ENCODE measurements around the gene POLD4.

POLD4 gene

DNA sequence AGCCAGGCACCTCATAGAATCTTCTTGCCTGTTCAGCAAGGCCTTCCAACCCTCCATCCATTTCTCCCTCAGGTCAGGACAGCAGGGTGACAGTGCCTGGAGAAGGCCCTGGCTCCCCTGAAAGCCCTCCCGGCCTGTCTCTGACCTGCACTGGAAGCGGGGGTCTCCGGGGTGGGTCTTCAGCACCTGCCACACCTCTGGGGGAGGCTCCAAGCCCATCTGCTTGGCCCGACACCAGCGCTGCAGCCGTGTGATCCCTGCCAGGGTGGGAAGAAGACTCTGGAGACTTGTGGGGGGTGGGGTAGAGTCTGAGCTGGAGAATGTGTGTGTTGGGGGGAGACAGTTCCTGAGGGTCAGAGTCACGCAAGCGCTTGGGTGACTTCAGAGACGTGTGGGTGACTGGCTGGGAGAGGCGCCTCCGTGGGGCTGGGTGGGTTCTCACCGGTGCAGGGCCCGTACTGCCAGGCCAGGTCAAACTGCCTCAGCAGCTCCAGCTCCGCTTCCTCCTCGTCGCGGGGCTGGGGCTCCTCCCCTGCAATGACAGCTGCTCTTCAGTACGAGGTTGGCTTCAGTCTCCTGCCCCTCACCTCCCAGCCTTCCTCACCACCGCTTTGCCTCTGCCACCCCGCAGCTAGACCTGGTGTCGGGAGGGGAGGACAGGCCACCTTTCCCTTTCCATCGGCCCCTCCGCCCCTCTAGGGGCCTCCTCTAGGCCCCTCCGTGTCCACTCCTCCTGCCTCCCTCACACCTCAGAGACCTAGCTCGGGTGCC is 615 bp downstream of the POLD4 start:
- H3K9me3 ChIP-seq (ENCODE audit: insufficient read depth, low read length, severe bottlenecking) = no peaks in the 10 kb centered on the region
- ATAC-seq (ENCODE audit: insufficient read depth, low read depth) = peak; percentile 41
- H3K4me1 ChIP-seq (ENCODE audit: insufficient read depth, low read length) = peaks cover 38% of the 10 kb centered on the region
- peak overlapping the region; percentile 75 for H2AFZ ChIP-seq (ENCODE audit: low read depth, low read length)
- TF ChIP-seq EZH2 (IDR thresholded peaks at IDR 0.05; ENCODE audit: borderline replicate concordance, low read depth, low read length, severe bottlenecking) = no peak
- TF ChIP-seq, protein P1, sequence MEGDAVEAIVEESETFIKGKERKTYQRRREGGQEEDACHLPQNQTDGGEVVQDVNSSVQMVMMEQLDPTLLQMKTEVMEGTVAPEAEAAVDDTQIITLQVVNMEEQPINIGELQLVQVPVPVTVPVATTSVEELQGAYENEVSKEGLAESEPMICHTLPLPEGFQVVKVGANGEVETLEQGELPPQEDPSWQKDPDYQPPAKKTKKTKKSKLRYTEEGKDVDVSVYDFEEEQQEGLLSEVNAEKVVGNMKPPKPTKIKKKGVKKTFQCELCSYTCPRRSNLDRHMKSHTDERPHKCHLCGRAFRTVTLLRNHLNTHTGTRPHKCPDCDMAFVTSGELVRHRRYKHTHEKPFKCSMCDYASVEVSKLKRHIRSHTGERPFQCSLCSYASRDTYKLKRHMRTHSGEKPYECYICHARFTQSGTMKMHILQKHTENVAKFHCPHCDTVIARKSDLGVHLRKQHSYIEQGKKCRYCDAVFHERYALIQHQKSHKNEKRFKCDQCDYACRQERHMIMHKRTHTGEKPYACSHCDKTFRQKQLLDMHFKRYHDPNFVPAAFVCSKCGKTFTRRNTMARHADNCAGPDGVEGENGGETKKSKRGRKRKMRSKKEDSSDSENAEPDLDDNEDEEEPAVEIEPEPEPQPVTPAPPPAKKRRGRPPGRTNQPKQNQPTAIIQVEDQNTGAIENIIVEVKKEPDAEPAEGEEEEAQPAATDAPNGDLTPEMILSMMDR (IDR thresholded peaks at IDR 0.05; ENCODE audit: borderline replicate concordance, extremely low read depth, low read length, poor library complexity, severe bottlenecking) = no peak
- no peaks in the 10 kb centered on the region for H4K20me1 ChIP-seq (ENCODE audit: insufficient read depth, low read length)
- H3K9ac ChIP-seq (ENCODE audit: low read depth, low read length) = peak overlapping the region; percentile 73
- H3K27me3 ChIP-seq (ENCODE audit: insufficient read depth, low read length, poor library complexity) = no peaks in the 10 kb centered on the region
- no peaks in the 10 kb centered on the region; the same call in 1 of the 2 replicates for H3K36me3 ChIP-seq (ENCODE audit: insufficient read depth, low read length)
- peak overlapping the region; percentile 50 to 87 for H3K4me3 ChIP-seq (ENCODE audit: low read depth in 1 of 2, low read length in 2 of 2)
- peak; percentile 19 for DNase-seq
- H3K27ac ChIP-seq (ENCODE audit: low read length) = peak overlapping the region; percentile 86
- peak overlapping the region; percentile 89 for H3K4me2 ChIP-seq (ENCODE audit: insufficient read depth, low read length)
- H3K79me2 ChIP-seq (ENCODE audit: insufficient read depth, low read length) = peaks cover 8% of the 10 kb centered on the region

- H3K4me3 ChIP-seq (ENCODE audit: low read depth in 1 of 2, low read length in 2 of 2) = 0 out of 4 replicates have a peak overlapping the region, but pooled peaks of 1 of the 2 experiments have one; percentile 10
- TF ChIP-seq EZH2 (IDR thresholded peaks at IDR 0.05; ENCODE audit: borderline replicate concordance, low read depth, low read length, severe bottlenecking) = no peak
- TF ChIP-seq, protein P1 (IDR thresholded peaks at IDR 0.05; ENCODE audit: borderline replicate concordance, extremely low read depth, low read length, poor library complexity, severe bottlenecking) = peak; percentile 91
- 0 out of 2 replicates have a peak overlapping the region, but pooled peaks have one; percentile 13 for H3K27ac ChIP-seq (ENCODE audit: low read length)
- H3K36me3 ChIP-seq (ENCODE audit: insufficient read depth, low read length) = no peaks in the 10 kb centered on the region; the same call in 1 of the 2 replicates
- H4K20me1 ChIP-seq (ENCODE audit: insufficient read depth, low read length) = no peaks in the 10 kb centered on the region
- no peak overlapping the region for H2AFZ ChIP-seq (ENCODE audit: low read depth, low read length)
- H3K79me2 ChIP-seq (ENCODE audit: insufficient read depth, low read length) = peaks cover 8% of the 10 kb centered on the region
- peak overlapping the region; percentile 5 for H3K9ac ChIP-seq (ENCODE audit: low read depth, low read length)
- no peaks in the 10 kb centered on the region for H3K27me3 ChIP-seq (ENCODE audit: insufficient read depth, low read length, poor library complexity)
- DNase-seq (peak; percentile 64), ATAC-seq (ENCODE audit: insufficient read depth, low read depth) (peak; percentile 25; the same call in 2 of the 3 replicates)
- H3K4me2 ChIP-seq (ENCODE audit: insufficient read depth, low read length) = peak overlapping the region; percentile 42
- H3K4me1 ChIP-seq (ENCODE audit: insufficient read depth, low read length) = peaks cover 32% of the 10 kb centered on the region
- no peaks in the 10 kb centered on the region for H3K9me3 ChIP-seq (ENCODE audit: insufficient read depth, low read length, severe bottlenecking)
These were observed 1.9 kb downstream of the POLD4 start for GRCh38 chr11:67351275-67352005.

GRCh38 chr11:67349928-67350465 is 3.3 kb downstream of the POLD4 start:
- peaks cover 30% of the 10 kb centered on the region for H3K4me1 ChIP-seq (ENCODE audit: insufficient read depth, low read length)
- DNase-seq = no peak
- H3K4me2 ChIP-seq (ENCODE audit: insufficient read depth, low read length) = no peak overlapping the region

More at GRCh38 chr11:67349928-67350465, 3.3 kb downstream of the POLD4 start:
- Histone ChIP-seq H3K9ac (ENCODE audit: low read depth, low read length) (no peak overlapping the region), H3K27ac (ENCODE audit: low read length) (no peak overlapping the region), H4K20me1 (ENCODE audit: insufficient read depth, low read length) (no peaks in the 10 kb centered on the region), H2AFZ (ENCODE audit: low read depth, low read length) (no peak overlapping the region), H3K36me3 (ENCODE audit: insufficient read depth, low read length) (no peaks in the 10 kb centered on the region; the same call in 1 of the 2 replicates), H3K9me3 (ENCODE audit: insufficient read depth, low read length, severe bottlenecking) (no peaks in the 10 kb centered on the region), H3K4me3 (ENCODE audit: low read depth in 1 of 2, low read length in 2 of 2) (no peak overlapping the region), H3K27me3 (ENCODE audit: insufficient read depth, low read length, poor library complexity) (no peaks in the 10 kb centered on the region), H3K79me2 (ENCODE audit: insufficient read depth, low read length) (peaks cover 8% of the 10 kb centered on the region)
- TF ChIP-seq, protein P1 (IDR thresholded peaks at IDR 0.05; ENCODE audit: borderline replicate concordance, extremely low read depth, low read length, poor library complexity, severe bottlenecking) = no peak
- no peak for TF ChIP-seq EZH2 (IDR thresholded peaks at IDR 0.05; ENCODE audit: borderline replicate concordance, low read depth, low read length, severe bottlenecking)
- no peak for ATAC-seq (ENCODE audit: insufficient read depth, low read depth)
